HG03064 (cell line): ENCODE data around the gene NEURL1B.

ENCODE experiments used
- ATAC-seq: cut with Tn5 transposase; IDR thresholded peaks from one replicate; pipeline ENCODE4 v1.9.1; 2021; ENCODE audit warnings: low read depth; ENCODE audit not compliant: unreplicated experiment

Gene NEURL1B

DNA sequence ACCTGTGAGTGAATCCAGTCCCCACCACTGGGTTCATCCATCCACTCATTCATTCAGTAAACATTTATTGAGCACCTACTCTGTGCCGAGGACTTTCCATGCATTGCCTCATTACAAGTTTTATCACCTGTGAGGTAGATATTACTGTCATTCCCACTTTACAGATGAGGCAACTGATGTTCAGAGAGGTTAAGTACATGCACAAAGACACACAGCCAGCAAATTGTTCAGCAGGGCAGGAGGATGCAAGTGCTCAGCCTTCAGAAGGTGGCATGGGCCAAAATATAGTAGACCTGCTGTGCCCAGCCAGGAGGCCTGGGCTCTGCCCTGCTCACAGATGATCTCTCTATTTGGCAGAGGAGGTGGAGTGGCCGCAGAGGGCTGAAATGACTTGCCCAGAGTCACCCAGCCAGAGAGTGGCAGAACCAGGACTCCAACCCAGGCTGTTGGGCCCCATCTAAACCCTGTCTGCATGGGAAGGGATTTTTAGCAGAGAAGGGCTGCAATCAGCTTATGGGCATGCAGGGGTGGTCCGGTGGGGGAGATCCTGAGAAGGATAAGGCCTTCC is 7.6 kb upstream of the NEURL1B start:
- ATAC-seq, result no peak

- no peak for ATAC-seq
These were observed 6.8 kb upstream of the NEURL1B start for GRCh38 chr5:172634106-172634899.

GRCh38 chr5:172635038-172635437 is 6.0 kb upstream of the NEURL1B start:
- no peak for ATAC-seq

DNA sequence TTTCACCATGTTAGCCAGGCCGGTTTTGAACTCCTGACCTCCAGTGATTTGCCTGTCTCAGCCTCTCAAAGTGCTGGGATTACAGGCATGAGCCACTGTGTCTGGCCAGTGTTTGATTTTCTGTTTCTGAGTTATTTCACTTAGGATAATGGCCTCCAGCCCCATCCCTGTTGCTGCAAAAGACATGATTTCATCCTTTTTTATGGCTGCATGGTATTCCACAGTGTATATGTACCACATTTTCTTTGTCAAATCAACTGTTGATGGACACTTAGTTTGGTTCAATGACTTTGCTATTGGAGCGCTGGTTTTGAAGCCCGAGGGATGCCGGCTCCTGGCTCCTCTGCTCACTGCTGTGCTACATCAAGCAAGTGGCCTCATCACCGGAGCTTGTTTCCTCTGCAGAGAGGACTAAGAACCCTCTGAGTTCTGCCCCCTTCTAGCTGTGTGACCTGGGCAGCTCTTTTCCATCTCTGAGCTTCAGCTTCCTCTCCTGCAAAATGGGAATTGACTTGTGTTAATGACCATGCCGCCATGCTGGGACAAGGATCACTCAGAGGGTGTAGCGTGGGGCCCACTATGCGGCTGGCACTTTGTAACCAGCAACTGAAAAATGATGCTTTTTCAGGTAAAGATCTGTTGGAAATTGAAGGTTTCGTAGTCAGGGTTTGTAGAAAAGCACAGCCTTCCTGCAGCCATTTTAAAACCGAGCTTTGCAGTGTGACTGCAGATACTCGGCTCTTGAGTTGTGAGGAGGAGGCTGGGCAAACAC is 4.6 kb upstream of the NEURL1B start:
- no peak for ATAC-seq

GRCh38 chr5:172637110-172637580 is 3.9 kb upstream of the NEURL1B start:
- ATAC-seq, result no peak

- ATAC-seq, result no peak
These were observed 3.3 kb upstream of the NEURL1B start for GRCh38 chr5:172637740-172638139.

DNA sequence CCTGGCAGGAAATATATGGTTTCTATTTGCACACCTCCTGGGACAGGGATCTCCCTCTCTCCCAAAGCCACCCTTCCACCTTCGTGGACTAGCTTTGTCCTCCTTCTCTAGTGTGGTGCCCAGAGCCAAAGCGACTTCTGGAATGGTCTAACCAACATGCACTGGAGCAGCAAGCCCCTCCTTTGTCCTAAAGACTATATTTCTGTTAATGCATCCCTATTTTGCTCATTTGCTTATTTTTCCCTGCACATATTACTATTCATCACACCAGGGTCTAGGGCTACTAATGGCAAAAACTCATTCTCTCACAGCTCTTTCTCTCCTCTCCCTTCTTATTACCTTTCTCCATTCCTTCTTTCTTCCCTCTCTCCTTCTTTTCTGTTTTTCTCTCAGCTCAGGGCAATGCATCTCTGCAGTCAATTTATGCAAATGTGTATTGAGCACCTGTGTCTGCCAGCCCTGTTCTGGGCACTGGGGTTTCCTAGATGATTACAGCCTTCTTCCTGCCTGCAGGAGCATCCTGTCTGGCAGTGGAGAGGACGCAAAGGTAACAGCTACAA is 2.8 kb upstream of the NEURL1B start:
- no peak for ATAC-seq

- no peak for ATAC-seq
These were observed 924 bp upstream of the NEURL1B start for GRCh38 chr5:172640139-172640538.

- ATAC-seq, result no peak
These were observed 442 bp downstream of the NEURL1B start for GRCh38 chr5:172641359-172642050.

- no peak for ATAC-seq
These were observed 967 bp downstream of the NEURL1B start for GRCh38 chr5:172642051-172642409.

- no peak for ATAC-seq
These were observed 1.4 kb downstream of the NEURL1B start for GRCh38 chr5:172642486-172642885.

DNA sequence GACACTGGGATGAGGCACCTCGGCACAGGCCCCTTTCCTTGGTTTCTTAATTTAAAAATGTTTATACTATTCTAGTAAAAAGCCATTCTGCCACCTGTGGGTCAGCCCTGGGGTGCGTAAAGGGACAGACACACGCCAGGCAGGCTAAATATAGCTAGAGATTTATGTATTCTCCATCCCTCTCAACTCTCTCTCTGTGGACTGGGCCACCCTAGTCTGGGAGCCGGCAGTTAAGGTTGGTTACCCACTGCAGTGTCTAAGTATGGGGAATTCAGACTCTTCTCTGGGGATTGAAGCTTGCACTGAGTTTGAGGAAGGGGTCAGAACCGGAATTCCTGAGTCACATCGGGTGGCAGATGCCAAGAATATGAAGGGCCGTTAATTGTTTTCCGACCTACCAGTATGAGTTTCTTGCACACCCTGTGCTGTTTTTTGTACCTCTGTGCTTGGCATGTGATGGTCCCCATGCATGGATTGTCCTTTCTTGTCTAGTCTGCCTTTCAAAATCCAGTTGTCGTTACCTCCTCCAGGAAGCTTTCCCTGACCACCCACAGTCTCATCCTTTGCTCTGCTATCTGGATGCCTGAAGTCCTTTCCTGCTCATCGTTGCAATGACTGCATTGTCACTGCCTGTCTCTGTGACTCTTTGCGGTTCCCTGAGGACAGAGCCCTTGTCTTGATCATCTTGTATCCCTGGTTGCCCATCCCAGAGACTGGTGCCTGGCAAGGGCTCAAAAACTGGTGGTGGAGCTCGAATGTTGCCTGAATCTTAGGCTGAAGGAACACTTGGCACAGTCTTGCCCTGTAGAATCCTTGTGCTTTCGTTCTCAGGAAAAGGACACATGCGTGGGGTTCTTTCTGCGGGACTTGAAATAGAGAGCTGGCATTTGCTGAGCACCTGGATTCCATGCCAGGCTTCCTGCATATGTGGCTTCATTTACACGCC is 2.1 kb downstream of the NEURL1B start:
- ATAC-seq, result no peak

DNA sequence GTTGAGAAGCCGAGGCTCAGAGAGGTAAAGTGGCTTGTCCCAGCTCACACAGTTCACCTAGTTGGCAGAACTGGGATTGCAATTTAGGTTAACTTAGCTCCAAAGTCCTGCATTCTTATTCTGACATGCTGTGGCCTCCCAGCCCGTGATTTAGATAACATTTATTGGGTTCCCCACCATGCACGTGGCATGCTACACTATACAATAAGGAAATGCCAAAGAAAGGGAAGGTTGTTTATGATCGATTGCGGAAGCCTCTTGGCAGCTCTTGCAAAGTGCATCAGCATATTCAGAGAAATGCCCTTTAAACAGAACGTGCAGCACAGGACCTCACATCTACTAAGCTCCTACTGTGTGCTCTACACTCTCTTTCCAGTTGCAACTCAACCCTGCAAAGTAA is 3.2 kb downstream of the NEURL1B start:
- no peak for ATAC-seq

DNA sequence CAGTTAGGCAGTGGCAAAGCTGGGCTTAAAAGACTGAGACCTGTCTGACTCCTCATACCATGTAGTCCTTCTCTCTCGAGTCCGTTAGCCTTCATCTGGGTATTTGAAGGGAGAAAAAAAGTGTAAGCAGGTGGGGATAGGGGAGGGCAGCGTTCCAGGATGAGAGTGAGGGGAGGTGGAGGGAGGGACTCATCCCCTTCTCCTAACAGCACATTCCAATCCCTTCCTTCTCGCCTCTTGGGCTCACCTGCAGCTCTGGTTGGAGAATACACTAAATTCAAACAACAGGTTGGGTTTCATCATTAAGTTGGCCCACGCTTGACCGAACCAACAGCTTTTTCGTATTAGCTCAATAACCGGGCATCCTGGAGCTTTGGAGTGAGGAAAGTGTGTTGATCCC is 3.6 kb downstream of the NEURL1B start:
- ATAC-seq, result no peak

GRCh38 chr5:172645271-172646055 is 4.4 kb downstream of the NEURL1B start:
- ATAC-seq, result no peak

DNA sequence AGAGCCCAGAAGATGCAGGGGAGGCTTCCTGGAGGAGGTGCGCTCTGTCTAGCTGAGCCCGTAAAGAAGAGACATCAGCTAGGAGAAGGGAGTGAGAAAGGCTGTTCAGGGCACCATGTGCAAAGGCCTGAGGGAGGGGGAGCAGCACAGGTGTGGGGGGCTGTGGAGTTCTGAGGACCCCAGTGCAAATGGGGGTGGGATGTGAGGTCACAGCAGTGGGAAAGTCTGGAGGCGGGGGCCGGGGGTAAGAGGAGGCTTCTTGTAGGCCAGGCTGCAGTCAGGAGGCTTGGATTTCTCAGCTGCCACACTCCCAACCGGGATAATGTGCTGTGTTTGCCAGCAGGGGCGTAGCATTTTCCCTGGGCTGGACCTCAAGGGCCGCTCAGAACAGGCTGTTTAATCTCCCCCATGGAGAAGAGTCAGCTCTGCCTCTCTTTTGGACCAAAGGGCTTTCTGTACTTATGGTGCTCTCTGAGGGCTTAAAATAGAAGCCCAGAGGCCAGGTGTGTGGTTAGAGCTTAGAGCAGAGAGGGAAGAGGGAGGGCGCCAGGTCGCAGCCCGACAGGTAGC is 5.7 kb downstream of the NEURL1B start:
- no peak for ATAC-seq

- no peak for ATAC-seq
These were observed 6.4 kb downstream of the NEURL1B start for GRCh38 chr5:172647352-172648012.

- no peak for ATAC-seq
These were observed 6.9 kb downstream of the NEURL1B start for GRCh38 chr5:172648013-172648381.
